SK-N-SH (cell line): ENCODE results near the gene TRANK1. TPM values are rescaled to one million over a fixed set of nuclear protein-coding genes. Genes with fewer than 3 reads are reported as not detected.
A peak's percentile ranks its signal among the peaks of the same experiment; 100 is the strongest.
"Not testable (repeated sequence)": the region's sequence is repeated elsewhere in the genome, so short reads cannot be mapped to it uniquely, and the experiment has no call there.

Experiments
- CTCF ChIA-PET: fragments of 300-600, 350-600 bp; formaldehyde crosslinking; extraction: SDS; loops from one replicate; lab custom pipeline; 2021; lab: Yijun Ruan, JAX
- POLR2A ChIA-PET: fragments of 350-600 bp; sonication (Branson Sonifier 250); formaldehyde crosslinking; extraction: SDS; loops from one replicate; lab custom pipeline; 2020; ENCODE audit warnings: antibody characterized with exemption, inconsistent platforms; lab: Yijun Ruan, JAX
- DNase-seq: peaks from one replicate; pipeline ENCODE4 v3.0.0; 2012
- H2AFZ ChIP-seq: fragments of 200-600 bp; sonication (generic); 2 replicates; pipeline ENCODE4 v1.8.1; 2016; ENCODE audit warnings: antibody characterized with exemption, mild to moderate bottlenecking, low read depth
- H3F3A ChIP-seq: fragments of 200-600 bp; sonication (generic); replicated peaks from 2 replicates; pipeline ENCODE3; 2016; ENCODE audit warnings: antibody characterized with exemption, mild to moderate bottlenecking; ENCODE audit not compliant: insufficient read depth
- H3K27ac ChIP-seq, 2 experiments: fragments of 200-500 bp in 1 of 2; fragments of 200-600 bp in 1 of 2; sonication (Bioruptor generic) in 1 of 2; sonication (generic), shearing (Covaris generic) in 1 of 2; 2 replicates each; pipeline versions ENCODE4 v1.5.1 to v1.6.1; 2014 to 2016; ENCODE audit warnings: low read depth in 2 of 2, inconsistent platforms in 1 of 2, low read length in 1 of 2, mild to moderate bottlenecking in 1 of 2, mixed read lengths in 1 of 2
- H3K27me3 ChIP-seq: fragments of 200-600 bp; sonication (generic), shearing (Covaris generic); 2 replicates; pipeline ENCODE4 v1.6.1; 2016; ENCODE audit warnings: mixed run types; ENCODE audit not compliant: insufficient read depth
- H3K36me3 ChIP-seq, 2 experiments: fragments of 200-500 bp in 1 of 2; fragments of 200-600 bp in 1 of 2; sonication (Bioruptor generic) in 1 of 2; sonication (generic) in 1 of 2; replicated peaks in 1 of 2; 2 replicates each; pipeline versions ENCODE3 to v1.5.1; 2014 to 2016; ENCODE audit warnings: low read length in 1 of 2, mild to moderate bottlenecking in 1 of 2; ENCODE audit not compliant: insufficient read depth in 2 of 2, control insufficient read depth in 1 of 2
- H3K4me1 ChIP-seq, 2 experiments: fragments of 200-500 bp in 1 of 2; fragments of 200-600 bp in 1 of 2; sonication (Bioruptor generic) in 1 of 2; sonication (generic), shearing (Covaris generic) in 1 of 2; 2 replicates each; pipeline versions ENCODE4 v1.5.1 to v1.6.1; 2014 to 2016; ENCODE audit warnings: low read depth in 1 of 2, low read length in 1 of 2, mixed run types in 1 of 2; ENCODE audit not compliant: insufficient read depth in 2 of 2, control insufficient read depth in 1 of 2
- H3K4me2 ChIP-seq: fragments of 200-600 bp; sonication (generic), shearing (Covaris generic); 2 replicates; pipeline ENCODE4 v1.6.1; 2017; ENCODE audit warnings: mixed run types
- H3K4me3 ChIP-seq, 2 experiments: fragments of 200-500 bp in 1 of 2; fragments of 200-600 bp in 1 of 2; sonication (Bioruptor generic) in 1 of 2; sonication (generic), shearing (Covaris generic) in 1 of 2; 2 replicates each; pipeline versions ENCODE4 v1.5.1 to v1.8.1; 2014 to 2016; ENCODE audit warnings: low read depth in 2 of 2, inconsistent platforms in 1 of 2, low read length in 1 of 2, mild to moderate bottlenecking in 1 of 2, mixed read lengths in 1 of 2, moderate library complexity in 1 of 2
- H3K79me2 ChIP-seq: fragments of 200-600 bp; sonication (generic); 2 replicates; pipeline ENCODE4 v1.8.1; 2017; ENCODE audit warnings: mild to moderate bottlenecking; ENCODE audit not compliant: insufficient read depth
- H3K9ac ChIP-seq: fragments of 200-600 bp; sonication (generic); 2 replicates; pipeline ENCODE4 v1.6.1; 2017; ENCODE audit warnings: mixed run types
- H3K9me2 ChIP-seq: fragments of 200-600 bp; sonication (generic); 2 replicates; pipeline ENCODE4 v1.6.1; 2017; ENCODE audit warnings: mixed run types
- H3K9me3 ChIP-seq: fragments of 200-600 bp; sonication (generic); 2 replicates; pipeline ENCODE4 v1.6.1; 2017; ENCODE audit warnings: mixed run types, mild to moderate bottlenecking, moderate library complexity
- H4K20me1 ChIP-seq: fragments of 200-600 bp; sonication (generic); 2 replicates; pipeline ENCODE4 v1.6.1; 2017; ENCODE audit warnings: mild to moderate bottlenecking, mixed run types; ENCODE audit not compliant: insufficient read depth
- CHD2 ChIP-seq: fragments of 150-350 bp; IDR thresholded peaks from 2 replicates; pipeline ENCODE4 v1.6.1; 2018; ENCODE audit warnings: low read length; ENCODE audit not compliant: partially characterized antibody
- CTCF ChIP-seq: fragments of 200-600 bp; sonication (generic); IDR thresholded peaks from 2 replicates; pipeline ENCODE4 v1.6.1; 2017; ENCODE audit warnings: antibody characterized with exemption, mild to moderate bottlenecking, moderate library complexity
- ELF1 ChIP-seq: IDR thresholded peaks from 2 replicates; pipeline ENCODE4 v1.4.0; 2012
- EZH2phosphoT487 ChIP-seq: fragments of 200-600 bp; sonication (generic); IDR thresholded peaks from 2 replicates; pipeline ENCODE4 v1.6.1; 2017; ENCODE audit warnings: low read depth, mixed run types, mild to moderate bottlenecking, antibody characterized with exemption, moderate library complexity, borderline replicate concordance
- FOXM1 ChIP-seq: IDR thresholded peaks from 2 replicates; pipeline ENCODE4 v1.4.0; 2012; ENCODE audit warnings: low read depth, mild to moderate bottlenecking
- GATA2 ChIP-seq: sonication (generic); formaldehyde crosslinking; IDR thresholded peaks from 2 replicates; pipeline ENCODE4 v1.5.0; 2020; ENCODE audit warnings: mild to moderate bottlenecking, missing genetic modification reagents
- JUND ChIP-seq: IDR thresholded peaks from 2 replicates; pipeline ENCODE4 v1.4.0; 2012
- MXI1 ChIP-seq: IDR thresholded peaks from 2 replicates; pipeline ENCODE4 v1.6.1; 2012; ENCODE audit warnings: mild to moderate bottlenecking, low read depth, low read length, improper control_type of control experiment
- NRF1 ChIP-seq: IDR thresholded peaks from 2 replicates; pipeline ENCODE4 v1.6.1; 2012; ENCODE audit warnings: low read depth, mild to moderate bottlenecking, low read length
- RAD21 ChIP-seq: IDR thresholded peaks from 2 replicates; pipeline ENCODE4 v1.6.1; 2012; ENCODE audit warnings: mild to moderate bottlenecking, low read length
- RCOR1 ChIP-seq: fragments of 150-350 bp; IDR thresholded peaks from 2 replicates; pipeline ENCODE4 v1.6.1; 2017; ENCODE audit warnings: antibody characterized with exemption, low read length
- SIN3A ChIP-seq: IDR thresholded peaks from 2 replicates; pipeline ENCODE4 v1.6.1; 2012; ENCODE audit warnings: low read depth, mild to moderate bottlenecking, low read length, moderate library complexity, borderline replicate concordance
- SMC3 ChIP-seq: IDR thresholded peaks from 2 replicates; pipeline ENCODE4 v1.6.1; 2012; ENCODE audit warnings: low read depth, low read length, improper control_type of control experiment
- TAF1 ChIP-seq: IDR thresholded peaks from 2 replicates; pipeline ENCODE4 v1.6.1; 2012; ENCODE audit warnings: low read depth, mild to moderate bottlenecking, low read length, moderate library complexity, borderline replicate concordance
- USF1 ChIP-seq: IDR thresholded peaks from 2 replicates; pipeline ENCODE4 v1.4.0; 2012; ENCODE audit warnings: low read depth, borderline replicate concordance
- USF2 ChIP-seq: fragments of 150-350 bp; IDR thresholded peaks from 2 replicates; pipeline ENCODE4 v1.6.1; 2017; ENCODE audit warnings: antibody characterized with exemption, low read length, low read depth, borderline replicate concordance
- YY1 ChIP-seq: IDR thresholded peaks from 2 replicates; pipeline ENCODE4 v1.4.0; 2012; ENCODE audit warnings: low read depth, mild to moderate bottlenecking
- WGBS: methylation state at CpG from one replicate; pipeline ENCODE4 v1.1.6; 2017; ENCODE audit warnings: low lambda C conversion rate; 5-methylcytosine and 5-hydroxymethylcytosine counted together
- polyA plus RNA-seq, 3 experiments: library from polyadenylated mRNA; depleted of rRNA; stranded (reverse); fragments of >200 nt; gene quantifications; 2 replicates each; pipeline ENCODE4 v1.2.3, GENCODE V29; 2012

TRANK1 gene
- polyA plus RNA-seq, 1 of the 3 experiments (the other 2 are of a cell fraction) = 0.16 TPM

- no peak for TF ChIP-seq USF1
- peak; percentile 30; the same call in 1 of the 2 replicates for TF ChIP-seq SMC3
- no peak for TF ChIP-seq CTCF
- peak; percentile 58 for TF ChIP-seq RAD21
- DNase-seq = peak; percentile 34
- H3K4me2 ChIP-seq = no peak overlapping the region
These were observed 40.2 kb downstream of the TRANK1 start for GRCh38 chr3:36904641-36905040.

GRCh38 chr3:36904065-36904464, 40.8 kb downstream of the TRANK1 start:
- WGBS = 79% methylated on average over 13 of the region's 13 CpGs
- POLR2A ChIA-PET, H3K36me3 ChIP-seq, DNase-seq, H3K4me3 ChIP-seq, H3K9me2 ChIP-seq, H3K9ac ChIP-seq, H3K27me3 ChIP-seq, H2AFZ ChIP-seq, H4K20me1 ChIP-seq, H3K4me2 ChIP-seq, H3K4me1 ChIP-seq, H3K9me3 ChIP-seq, H3K79me2 ChIP-seq, H3K27ac ChIP-seq, H3F3A ChIP-seq: not testable (repeated sequence)
- CTCF ChIA-PET = interaction anchor here (1.1 to 3.0 kb wide), 5 partner anchors 14 to 89 kb away, joined by 3 to 19 read pairs (median 4); partner anchors contain the start of gene EPM2AIP1

More at GRCh38 chr3:36904641-36905040, 40.2 kb downstream of the TRANK1 start:
- POLR2A ChIA-PET = no interaction called here
- Histone ChIP-seq H3K27ac (no peak overlapping the region), H3K9ac (no peak overlapping the region), H3K36me3 (no peaks in the 10 kb centered on the region), H4K20me1 (no peaks in the 10 kb centered on the region), H3K4me1 (peaks cover 6 to 7% of the 10 kb centered on the region in 2 experiments; a peak in 2 of 4 replicates), H3K79me2 (no peaks in the 10 kb centered on the region), H2AFZ (no peak overlapping the region), H3K4me3 (no peak overlapping the region), H3K9me3 (no peaks in the 10 kb centered on the region), H3F3A (no peaks in the 10 kb centered on the region), H3K9me2 (no peaks in the 10 kb centered on the region), H3K27me3 (no peaks in the 10 kb centered on the region)
- 87% methylated on average over 3 of the region's 3 CpGs for WGBS
- CTCF ChIA-PET = interaction anchor here (0.7 to 3.0 kb wide), 6 partner anchors 13 to 166 kb away, joined by 3 to 19 read pairs (median 4); partner anchors contain the start of gene EPM2AIP1

GRCh38 chr3:36903119-36903882, 41.6 kb downstream of the TRANK1 start:
- no peak overlapping the region for H3K4me2 ChIP-seq
- H3F3A ChIP-seq = no peaks in the 10 kb centered on the region
- TF ChIP-seq JUND (no peak), ELF1 (no peak), YY1 (no peak), MXI1 (no peak), TAF1 (no peak), CHD2 (no peak), GATA2 (no peak), SIN3A (no peak), NRF1 (no peak), RCOR1 (no peak), SMC3 (no peak), EZH2phosphoT487 (no peak), FOXM1 (no peak), USF2 (no peak)
- TF ChIP-seq, all 33 proteins: peak for 0
- ChIA-PET CTCF (interaction anchor here (1.2 to 3.0 kb wide), 4 partner anchors 14 to 55 kb away, joined by 3 to 19 read pairs (median 7); no protein-coding TSS in a partner anchor), POLR2A (no interaction called here)
- no peaks in the 10 kb centered on the region for H3K9me3 ChIP-seq
- 42% methylated on average over 10 of the region's 10 CpGs for WGBS
- peak; percentile 33 for DNase-seq
- no peak overlapping the region for H3K9ac ChIP-seq
- H3K4me3 ChIP-seq = no peak overlapping the region
- H3K4me1 ChIP-seq = peaks cover 4 to 7% of the 10 kb centered on the region in 2 experiments; a peak in 2 of 4 replicates
- no peaks in the 10 kb centered on the region for H3K79me2 ChIP-seq
- H4K20me1 ChIP-seq = no peaks in the 10 kb centered on the region
- no peaks in the 10 kb centered on the region for H3K27me3 ChIP-seq
- H3K36me3 ChIP-seq = no peaks in the 10 kb centered on the region
- no peak overlapping the region for H3K27ac ChIP-seq
- no peaks in the 10 kb centered on the region for H3K9me2 ChIP-seq
- H2AFZ ChIP-seq = no peak overlapping the region
